RPMI8226 (cell line): ENCODE results near the gene CCDC102A.
"Not testable (repeated sequence)": the region's sequence is repeated elsewhere in the genome, so short reads cannot be mapped to it uniquely, and the experiment has no call there.

Experiments
- DNase-seq: peaks from one replicate; pipeline ENCODE4 v3.0.0-alpha.2; 2015

CCDC102A gene

DNA sequence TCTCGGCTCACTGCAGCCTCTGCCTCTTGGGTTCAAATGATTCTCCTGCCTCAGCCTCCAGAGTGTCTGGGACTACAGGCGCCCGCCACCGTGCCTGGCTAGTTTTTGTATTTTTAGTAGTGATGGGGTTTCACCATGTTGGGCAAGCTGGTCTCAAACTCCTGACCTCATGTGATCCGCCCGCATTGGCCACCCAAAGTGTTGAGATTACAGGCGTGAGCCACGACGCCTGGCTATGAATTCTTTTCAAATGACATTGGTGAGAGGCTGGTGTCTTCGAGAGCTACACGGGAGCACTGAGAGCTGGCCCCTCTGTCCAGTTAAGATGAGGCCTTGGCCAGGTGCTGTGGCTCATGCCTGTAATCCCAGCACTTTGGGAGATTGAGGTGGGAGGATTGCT lies 36.4 kb downstream of the CCDC102A start:
- not testable (repeated sequence) for DNase-seq

DNA sequence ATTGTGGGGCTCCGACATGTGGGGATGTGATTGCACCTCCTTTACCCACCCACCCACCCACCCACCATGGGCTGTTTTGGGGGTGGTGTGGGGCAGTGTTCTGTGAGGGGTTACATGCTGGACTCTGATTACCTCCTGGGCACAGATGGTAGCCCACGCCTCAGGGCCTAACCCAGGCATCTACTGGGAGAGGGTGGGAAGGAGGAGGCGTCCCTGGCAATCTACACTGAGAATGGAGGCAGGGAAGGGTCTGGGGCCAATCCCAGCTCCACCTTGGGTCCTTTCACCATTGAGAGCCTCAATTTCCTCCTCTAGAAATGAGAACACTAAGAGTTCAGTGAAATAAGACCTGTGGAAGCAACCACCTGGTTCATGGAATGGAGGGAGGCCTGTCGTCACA lies 38.3 kb downstream of the CCDC102A start:
- no peak for DNase-seq

DNA sequence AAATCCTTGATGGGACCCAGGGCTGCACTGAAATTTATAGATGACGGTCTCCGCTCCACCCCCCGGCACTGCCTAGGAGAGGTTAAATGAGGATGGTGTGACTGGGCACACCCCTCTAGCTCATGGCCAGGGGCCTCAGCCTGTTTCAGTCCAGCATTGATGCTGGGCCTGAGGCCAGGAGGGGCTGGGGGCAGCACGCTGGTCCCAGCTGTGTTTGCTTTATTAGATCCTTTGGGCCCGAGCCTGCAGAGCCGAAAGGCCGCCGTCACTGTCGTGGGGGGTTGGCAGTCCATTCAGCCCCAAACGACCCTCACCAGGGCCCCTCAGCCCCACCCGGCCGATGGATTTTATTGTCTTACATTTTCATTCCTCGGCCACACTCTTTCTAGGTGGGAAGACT lies 39.2 kb downstream of the CCDC102A start:
- DNase-seq, result no peak

DNA sequence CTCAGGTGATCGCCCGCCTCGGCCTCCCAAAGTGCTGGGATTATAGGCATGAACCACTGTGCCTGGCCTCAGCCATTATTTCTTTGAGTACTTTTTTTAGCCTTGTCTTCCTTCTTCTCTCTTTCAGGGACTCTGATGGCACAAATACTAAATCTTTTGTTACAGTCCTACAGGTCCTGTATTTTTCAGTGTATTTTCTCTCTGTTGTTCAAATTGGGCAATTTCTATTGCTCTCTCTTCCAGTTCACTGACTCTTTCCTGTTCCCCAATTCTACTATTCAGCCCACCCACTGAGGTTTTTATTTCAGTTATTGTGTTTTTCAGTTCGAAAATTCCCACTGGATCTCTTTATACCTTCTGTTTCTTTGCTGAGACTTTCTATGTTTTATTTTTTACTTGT lies 42.6 kb downstream of the CCDC102A start:
- no peak for DNase-seq

DNA sequence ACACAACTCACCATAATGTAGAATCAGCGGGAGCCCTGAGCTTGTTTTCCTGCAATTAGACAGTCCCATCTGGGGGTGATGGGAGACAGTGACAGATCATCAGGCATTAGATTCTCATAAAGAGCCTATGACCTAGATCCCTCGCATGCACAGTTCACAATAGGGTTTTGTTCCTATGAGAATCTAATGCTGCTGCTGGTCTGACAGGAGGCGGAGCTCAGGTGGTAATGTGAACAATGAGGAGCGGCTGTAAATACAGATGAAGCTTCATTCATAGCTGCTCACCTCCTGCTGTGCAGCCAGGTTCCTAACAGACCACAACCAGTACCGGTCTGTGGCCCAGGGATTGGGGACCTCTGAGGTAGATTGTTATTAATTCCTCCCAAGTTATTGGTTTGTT lies 47.1 kb downstream of the CCDC102A start:
- no peak for DNase-seq

DNA sequence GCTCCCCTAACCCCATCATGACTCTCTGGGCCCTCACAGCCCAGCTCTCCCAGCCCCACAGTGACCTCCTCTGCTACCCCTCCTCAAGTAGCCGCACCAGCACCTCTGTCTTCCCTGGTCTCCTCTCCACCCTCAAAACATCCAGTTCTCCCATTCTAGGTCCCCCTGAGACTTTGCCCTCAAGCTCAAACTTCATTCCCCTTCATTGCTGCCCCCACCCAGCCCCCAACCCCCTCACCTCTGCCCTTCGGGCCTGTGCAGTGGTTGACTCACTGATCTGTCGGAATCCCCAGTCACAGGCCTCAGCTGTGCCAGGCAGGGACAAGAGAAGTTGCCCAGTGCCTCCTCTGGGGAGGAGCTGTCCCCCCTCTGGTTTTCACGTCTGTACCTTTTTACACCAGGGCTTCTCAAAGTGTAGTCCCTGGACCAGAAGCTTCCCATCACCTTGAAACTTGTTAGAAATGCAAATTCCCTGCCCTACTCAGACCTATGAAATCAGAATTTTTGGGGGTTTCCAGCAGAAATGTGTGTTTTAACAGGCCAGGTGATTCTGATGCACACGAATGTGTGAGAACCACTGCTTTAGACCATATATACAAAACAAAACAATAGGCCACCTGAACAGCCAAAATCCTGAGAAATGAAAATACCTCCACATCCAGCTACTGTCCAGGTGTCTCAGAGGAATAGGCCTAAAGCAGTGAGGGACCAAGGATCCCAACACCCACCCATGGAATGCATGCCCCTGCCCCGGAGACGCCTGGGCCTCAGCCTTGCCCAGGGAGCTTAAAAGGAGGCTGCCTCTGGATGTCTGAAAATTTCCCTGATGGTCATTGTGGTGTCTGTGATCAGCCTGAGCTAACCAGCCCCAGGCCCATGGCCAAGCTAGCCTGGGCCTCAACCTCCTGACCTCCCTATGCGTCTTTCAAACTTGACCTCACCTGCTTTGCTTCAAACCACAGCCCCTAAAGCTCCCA lies 49.2 kb downstream of the CCDC102A start:
- no peak for DNase-seq

DNA sequence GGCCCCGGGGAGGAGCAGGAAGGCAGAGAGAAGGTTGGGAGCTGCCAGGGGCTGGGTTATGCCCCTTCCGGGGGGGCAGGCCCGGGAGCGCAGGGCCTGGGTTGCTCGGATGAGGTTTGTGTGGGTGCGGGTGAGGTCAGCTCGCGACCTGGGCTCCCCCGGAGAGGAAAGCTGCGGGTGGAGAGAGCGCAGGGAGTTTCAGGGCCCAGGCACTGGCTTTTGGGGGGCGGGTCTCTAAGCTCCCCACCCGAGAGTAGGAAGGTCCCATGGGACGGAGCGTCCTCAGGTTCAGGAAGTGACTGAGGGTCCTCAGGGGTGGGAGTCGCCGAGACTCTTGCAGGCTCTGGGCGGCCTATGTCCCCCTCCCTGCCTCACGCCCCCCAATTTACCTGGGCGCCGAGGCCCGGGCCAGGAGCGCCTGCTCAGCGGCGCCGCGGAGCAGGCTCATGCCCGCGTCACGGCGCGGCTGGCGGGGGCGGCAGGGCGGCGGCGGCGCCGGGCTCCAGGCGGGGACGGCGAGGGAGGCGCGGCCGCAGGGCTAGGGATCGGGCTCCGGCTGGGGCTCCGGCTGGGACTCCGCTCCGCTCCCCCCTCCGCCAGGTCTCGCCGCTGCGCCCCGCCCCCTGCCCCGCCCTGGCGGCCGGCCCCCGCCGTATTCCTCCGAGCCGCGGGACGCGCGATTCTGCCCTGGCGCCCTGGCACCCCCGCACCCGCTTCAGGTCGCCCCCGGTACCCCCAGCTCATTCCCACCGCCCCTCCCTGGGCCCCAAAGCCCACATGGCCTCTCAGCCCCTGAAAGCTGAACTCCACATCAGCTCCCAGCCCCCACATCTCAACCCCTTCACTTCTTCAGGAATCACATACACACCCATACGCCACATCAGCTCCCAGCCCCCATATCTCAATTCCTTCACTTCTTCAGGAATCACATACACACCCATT lies 50.2 kb downstream of the CCDC102A start, which contains the start of gene DOK4:
Gene DOK4 (minus strand): TSS at position 578 of the 942 bp plus-strand sequence. CDS start 6,986 bp downstream, outside the sequence.
- DNase-seq, result peak; percentile 90

DNA sequence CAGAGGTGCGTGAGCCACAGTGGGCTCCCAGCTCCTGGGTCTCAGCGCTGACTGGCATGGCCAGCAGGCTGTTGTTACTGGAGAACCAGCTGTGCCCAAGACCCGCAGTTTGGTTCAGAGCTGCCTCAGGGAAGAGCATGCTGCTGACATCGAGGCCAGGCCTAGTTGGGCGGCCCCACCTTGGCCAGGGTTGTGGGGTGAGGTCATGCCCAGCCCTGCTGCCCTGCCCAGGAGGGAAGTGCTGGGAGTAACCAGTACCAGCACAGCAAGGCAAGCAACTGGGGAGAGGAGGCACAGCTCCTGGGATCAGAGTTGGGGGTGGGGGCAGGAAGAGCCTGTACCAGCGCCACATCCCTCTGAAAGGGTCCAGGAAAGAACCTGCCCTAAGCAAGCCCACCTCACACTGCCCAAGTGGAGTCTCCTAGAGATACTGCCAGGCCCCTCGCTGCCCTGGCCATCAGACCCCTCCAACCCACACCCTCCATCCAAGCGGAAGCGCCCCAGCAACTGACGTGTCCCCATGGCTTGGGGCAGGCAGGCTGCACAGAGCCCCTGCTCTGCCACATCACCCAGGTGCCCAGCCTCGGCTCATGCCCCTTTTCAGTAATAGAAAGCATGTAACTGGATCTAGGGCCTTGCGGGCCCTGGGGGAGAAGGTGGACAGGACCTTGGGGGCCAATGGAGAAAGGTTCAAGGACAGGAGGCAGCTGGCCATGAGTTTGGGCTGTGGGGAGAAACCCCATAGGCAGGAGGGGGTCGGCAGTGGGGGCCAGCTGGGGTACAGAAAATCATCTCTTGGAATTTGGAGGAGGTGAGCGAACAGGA lies 51.1 kb downstream of the CCDC102A start:
- no peak for DNase-seq

DNA sequence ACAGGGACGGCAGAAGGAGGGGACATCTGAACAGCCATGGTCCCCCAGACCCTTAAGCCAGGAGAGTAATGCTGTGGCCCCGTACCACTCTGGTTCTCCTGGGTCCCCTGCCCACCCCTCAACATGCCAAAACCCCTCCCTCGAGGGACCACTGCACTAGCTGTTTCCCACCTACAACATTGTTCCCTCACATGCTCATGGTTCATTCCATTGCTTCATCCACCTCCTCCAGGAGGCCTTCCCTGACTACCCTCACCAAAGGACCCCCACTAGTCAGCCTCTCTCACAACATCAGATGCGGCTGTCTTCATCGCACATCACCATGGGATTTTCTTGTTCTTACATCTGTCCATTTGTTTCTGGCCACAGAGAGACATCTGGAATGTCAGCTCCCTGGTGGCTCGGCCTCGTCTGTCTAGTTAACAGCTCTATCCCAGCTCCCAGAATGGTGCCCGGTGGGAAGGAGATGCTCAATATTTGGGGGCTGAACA lies 51.8 kb downstream of the CCDC102A start:
- no peak for DNase-seq

DNA sequence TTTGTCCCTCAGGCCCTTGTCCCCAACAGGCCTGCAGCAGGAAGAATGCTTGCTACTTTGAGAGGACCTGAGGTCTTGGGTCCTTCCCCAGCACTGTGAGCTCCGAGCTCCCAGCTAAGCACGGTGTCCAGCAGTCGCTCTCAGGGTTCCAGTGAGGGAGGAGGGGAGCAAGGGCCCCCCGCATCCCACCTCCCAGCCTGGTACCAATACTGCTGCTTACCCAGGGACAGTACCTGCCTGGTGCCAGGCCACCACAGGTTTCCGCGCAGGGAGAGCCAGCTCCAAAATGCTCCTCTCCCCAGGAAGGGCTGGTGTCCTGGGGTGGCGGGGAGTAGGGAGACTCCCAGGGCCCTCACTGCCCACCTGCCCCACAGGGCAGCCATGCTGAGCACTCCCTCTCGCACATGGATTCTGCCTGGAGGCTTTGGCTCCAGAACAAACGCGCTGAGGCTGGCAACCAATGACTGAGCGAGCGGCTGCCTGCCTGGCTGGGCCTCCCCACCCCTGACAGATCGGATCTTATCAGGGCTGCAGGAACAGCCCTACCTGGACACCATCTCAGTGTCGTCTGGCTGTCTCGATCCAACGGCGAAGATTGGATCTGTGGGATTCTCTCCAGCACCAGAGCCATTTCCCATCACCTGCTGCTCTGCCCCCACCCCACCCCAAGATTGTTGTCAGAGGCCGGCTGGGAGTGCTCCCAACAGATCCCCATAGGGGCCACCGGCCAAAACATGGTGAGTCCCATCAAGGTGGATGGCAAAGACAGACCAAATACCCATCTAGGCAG lies 52.5 kb downstream of the CCDC102A start:
- no peak for DNase-seq

DNA sequence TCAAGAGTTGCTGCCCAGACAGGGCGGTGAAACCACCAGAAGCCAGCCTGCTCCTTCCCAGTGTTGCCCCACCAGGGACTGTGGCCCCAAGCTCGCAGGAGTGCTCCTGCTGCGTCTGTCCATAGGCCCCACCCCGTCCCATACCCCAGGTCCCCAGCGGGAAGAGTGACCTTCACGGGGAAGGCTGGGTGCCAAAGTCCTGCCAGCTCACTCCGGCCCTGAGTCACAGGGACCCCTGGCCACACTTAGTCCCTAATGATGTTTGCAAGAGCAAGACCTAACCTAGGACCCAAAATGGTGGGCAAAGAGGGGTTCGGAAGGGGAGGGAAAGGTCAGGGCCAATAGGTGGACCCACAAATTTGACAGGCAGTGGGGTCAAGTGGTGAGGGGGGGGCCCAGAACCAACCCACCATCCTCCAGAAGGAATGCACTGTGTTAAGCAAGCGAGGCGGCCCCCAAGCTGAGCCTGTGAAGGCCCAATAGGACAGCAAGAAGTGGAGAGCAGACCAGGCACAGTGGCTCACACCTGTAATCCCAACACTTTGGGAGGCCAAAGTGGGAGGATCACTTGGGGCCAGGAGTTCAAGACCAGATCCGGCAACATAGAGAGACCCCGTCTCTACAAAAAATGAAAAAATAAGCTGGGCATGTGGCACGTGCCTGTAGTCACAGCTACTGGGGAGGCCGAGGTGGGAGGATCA lies 53.4 kb downstream of the CCDC102A start:
- DNase-seq, result no peak

DNA sequence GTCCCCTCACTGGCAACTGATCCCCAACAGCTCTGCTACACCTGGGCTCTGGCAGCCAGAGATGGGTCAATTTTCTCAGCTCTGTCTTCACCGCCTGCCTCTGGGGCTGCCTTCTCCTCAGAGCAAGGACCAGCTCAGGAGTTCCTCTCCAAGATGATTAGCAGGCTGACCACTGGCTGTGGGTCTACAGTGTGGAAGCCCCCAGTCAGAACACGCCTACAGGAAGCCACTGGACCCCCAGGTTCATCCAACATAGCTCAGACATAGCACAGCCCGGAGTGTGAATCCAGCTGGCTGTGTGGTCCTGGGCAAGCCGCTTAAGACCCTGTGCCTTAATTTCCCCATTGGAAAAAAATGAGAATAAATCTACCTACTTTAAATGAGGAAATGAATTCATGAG lies 55.0 kb downstream of the CCDC102A start:
- no peak for DNase-seq

DNA sequence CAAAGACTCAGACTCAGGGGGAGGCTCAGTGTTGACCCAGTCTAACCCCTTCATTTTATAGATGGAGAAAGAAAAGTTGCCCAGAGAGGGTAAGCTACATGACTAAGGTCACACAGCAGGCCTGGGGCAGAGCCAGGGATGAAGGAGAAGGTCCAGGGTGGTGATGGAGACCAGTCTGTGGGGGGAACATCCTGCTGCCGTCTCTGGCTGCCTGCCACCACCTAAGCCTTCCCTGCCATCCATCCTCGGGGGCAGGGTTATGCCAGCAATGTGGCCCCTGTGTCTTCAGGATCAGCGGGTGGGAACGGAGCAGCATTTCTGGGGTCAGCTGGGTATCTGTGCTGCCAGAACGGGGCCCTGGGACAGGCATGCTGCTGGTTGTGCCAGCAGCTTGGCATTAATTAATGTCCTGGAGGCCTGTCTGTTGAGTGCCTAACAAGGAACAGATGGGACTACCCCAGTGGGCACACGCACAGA lies 55.6 kb downstream of the CCDC102A start:
- no peak for DNase-seq

DNA sequence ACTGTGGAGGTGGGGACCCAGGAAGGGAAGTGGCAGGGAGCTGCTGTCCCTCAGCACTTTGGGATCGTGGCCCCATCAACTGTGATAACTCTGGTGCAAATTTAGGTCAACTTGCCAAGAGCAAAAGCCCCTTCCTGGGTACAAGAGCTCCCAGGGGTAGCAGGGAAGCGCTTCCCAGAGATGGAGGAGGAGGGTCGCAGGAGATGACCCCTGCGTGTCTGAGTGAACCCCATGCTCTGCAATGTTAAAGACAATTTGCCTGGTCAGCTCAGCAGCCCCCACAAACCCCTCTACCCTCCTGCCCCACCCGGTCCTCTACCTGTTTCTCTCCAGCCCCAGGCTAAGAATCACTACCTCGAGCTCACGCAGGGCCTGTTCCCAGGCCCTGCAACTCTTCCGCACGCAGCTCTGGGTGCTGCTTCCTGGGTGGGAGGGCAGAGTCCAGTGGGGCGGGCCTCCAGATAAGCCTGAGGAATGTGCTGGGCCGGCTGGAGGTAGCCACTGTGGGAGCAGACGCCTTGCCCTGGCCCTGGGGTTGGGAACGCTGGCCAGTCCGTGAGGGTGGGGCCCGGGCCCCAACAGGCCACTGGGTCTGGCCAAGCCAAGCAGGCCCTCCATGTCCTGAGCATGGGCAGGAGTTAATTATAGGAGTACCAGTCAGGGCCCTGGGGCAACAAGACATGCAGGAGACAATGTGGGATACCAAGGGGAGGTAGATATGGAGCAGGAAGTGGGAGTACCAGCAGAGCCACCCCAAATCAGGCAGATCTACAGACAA lies 56.2 kb downstream of the CCDC102A start:
- no peak for DNase-seq

DNA sequence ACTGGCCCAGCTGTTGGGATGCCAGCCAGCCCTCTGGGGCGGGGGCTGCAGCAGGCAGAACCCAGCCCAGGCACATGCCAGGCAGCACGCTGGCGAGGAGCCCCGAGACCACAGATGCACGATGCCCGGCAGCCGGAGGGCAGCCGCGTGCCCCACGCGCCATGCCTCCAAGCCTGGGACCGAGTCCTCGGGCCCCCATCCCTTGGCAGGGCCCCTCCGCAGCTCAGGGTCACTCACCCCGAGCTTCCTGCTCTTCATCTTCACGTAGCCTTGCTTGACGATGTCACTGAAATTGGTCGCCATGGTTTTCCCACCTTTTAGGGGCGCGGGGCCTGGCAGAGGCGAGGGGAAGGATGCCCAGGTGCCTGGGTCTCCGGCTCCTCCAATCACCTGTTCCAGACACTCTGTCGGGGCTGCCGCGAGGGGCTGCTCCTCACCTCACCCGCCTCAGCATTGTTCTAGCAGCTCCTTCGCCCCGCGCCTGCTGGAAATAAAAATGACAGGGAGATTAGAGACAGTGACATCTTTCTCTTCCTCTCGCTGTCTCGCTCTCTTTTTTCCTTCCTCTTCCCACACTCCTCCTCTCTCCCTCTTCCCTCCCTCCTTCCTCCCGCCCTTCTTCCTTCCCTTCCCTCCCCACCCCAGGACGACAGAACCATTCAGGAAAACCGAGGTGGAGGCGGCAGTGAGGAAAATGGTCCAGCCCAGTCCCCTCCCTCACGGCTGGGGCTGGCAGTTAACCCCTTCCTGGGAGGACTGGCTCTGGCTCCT lies 57.0 kb downstream of the CCDC102A start:
- no peak for DNase-seq

DNA sequence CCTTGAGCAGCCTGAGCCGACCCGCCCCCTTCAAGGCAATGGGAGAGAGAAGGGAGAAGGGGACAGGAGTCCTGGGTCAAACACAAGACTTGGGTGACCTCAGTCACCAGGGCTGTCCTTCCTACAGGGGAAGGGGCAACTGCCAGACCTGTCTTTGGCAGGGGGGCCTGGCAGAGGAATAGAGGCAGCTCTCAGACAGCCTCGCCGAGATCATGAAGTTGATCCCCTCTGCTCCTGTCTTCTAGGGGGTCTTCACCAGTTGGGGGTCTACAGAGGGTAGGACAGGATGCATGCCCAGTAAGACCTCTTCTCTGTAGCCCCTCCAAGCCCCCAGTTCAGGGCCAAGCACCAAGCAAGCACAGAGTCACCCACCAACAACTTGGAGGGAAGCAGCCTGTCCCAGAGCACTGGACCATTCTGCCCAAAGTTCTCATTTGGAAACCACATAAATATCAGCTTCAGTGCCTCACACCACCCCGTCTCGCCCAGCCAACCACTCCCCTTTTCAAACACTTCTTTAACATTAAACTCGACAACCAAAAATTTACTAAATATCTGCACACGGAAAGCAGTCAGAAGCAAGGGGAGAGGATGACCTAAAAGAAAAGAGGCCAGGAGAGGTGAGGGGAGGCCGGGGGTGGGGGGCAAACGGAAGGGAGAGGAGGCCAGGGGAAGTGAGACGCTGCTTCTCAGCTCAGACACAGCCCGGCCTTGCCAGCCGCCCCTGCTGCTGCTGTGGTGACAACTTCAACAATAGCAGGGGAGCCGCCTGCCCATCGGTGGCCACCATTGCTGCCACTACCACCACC lies 57.8 kb downstream of the CCDC102A start:
- peak; percentile 36 for DNase-seq

DNA sequence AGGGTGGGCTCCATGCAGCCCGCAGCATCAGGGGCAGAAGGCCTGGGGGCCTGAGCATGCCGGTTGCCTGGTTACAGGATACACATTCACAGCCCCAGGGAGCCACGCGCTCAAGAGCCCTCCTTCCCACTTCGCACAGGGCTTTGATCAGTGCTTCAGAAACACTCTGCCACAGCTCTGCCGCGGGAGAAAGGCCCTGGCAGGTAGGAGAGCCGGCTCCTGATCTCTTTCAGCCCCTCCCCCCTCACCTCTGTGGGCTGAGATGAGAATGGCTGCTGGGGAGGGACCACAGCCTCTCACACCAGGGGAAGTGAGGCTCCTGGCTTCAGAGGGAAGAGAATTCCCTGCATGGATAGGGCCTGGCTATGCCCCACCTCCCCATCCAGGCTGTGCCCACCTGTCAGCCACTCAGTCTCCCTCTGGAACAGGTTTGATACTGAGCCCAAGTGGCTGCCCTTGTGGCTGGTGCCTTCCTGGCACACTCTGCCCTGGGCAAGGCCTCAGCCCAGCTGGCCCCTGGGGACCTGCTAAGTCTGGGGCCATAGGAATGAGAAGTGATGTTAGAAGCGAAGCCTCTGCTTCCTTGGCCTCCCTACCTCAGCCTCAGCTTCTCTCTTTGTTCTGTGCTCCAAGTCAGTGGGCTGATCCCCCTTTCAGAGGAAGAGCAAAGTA lies 58.7 kb downstream of the CCDC102A start:
- no peak for DNase-seq
